ENCODE data around the gene ZNF281.

ZNF281 gene

DNA sequence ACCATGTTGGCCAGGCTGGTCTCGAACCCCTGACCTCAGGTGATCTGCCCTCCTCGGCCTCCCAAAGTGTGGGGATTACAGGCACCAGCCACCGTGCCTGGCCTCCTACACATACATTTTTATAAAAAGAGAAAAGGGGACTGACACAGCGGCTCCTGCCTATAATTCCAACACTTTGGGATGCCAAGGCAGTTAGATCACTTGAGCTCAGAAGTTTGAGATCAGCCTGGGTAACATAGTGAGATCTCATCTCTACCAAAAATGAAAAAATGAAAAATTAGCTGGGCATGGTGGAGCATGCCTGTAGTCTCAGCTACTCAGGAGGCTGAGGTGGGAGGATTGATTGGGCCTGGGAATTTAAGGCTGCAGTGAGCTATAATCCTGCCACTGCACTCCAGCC, 23.4 kb downstream of the ZNF281 start:
- DNase-seq: no peak

DNA sequence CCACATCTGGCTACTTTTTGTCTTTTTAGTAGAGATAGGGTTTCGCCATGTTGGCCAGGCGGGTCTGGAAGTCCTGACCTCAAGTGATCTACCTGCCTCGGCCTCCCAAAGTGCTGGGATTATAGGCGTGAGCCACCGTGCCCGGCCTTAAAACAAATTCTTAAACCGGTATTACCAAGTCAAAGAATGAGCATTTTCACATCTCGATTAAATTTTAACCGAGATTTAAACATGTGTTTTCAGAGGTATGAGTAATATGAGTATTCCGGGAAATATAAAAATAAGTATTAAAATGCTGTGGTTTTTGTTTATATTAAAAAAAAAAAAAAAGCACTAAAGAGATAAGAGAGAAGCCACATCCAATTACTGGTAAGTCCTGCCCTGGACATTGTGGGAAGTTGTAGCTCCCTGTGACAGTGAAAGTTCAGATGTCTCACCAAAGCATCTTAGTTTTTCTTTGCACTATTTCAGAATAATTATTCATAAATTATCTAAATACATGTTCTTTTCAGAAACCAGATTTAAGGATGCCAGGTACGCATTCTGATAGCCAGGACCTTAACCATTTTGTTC, 24.9 kb downstream of the ZNF281 start:
- DNase-seq: no peak

DNA sequence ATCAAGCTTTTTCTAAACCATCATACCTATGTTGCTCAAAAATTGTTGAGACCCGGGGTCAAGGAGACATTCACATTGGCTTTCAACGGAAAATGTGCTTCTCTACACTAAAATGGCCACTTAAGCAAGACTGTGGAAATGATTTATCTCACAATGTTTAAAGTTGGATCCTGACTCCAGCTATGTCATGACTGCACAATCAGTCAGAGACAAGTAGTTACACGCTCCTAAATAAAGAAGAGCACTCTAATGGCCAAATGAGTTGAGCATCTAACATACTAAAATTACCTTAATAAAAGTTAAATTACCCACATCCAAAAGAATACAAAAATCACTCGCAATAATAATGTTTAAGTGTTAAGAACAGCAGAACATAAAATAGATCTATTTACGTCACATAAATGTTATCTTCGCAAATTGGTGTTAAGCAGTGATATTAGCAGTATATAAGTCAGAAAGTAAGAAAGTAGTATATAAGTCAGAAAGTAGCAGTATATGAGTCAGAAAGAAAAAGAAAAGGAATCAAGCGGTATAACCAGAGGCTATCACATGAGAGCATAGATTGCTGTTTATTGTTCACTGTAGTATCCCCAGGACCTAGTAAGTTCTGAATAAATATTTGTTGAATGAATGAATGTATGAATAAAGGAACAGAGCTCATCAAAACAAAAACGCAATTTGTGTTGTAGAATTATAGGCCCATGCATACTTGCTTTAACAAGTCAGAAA, 28.4 kb downstream of the ZNF281 start:
- no peak for DNase-seq

DNA sequence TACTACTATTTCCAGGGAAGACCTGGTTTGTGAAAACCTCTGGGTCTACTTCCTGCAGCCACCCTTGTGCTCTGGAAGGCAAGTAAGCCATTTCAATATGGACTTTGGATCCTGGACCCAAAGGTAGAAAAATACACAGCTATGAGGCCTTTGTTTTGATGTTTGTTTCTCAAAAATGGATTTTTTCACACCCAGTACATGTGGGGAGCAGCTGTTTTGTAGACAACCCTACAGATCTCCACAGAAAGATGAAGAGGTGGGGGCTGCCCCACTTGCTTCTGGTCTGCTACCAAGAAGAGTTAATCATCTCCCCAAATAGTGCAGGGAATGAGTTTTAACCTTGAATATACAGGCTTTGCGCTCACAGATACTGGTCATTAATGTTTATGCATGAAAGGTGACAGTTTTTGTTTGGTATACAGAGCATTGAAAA, 29.2 kb downstream of the ZNF281 start:
- no peak for DNase-seq

DNA sequence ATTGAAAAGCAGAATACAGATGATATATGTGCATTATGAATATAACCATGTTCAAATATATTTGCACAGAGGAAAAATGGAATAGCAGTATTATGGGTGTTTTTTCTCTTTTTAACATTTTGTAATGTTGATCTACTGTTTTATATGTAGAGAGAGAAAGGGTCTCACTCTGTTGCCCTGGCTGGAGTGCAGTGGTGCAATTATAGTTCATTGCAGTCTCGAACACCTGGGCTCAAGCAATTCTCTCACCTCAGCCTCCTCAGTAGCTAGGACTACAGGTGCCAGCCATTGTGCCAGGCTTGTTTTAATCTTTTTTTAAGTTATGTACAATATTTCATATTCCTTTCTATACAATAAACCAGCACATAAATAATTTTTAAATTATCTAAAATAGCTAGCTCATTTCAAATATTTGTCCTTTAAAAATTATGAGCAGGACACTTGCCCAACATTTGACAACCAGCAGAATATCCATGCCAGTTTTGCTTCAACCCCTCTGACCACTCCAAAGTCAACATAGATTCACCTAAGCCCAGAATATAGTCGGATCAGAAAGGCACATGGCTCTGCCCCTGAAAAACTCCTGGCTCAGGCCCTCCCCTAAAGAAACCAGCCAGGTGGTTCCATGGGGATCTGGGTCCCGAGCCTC, 29.8 kb downstream of the ZNF281 start:
- no peak for DNase-seq

DNA sequence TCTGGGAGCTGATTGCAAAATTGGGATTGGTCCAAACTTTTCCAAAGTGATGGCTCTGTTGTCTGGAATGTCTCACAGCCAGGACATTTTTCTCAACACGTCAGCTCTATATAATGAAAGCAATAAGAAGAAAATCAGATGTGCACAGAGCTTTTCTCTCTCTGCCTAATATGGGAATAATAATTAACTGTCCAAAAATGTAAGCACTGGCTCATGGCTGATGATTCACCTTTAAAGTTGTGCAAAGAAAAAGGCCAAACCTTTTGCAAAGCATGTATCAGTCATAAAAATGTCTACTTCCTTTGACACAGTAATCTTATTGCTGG, 30.4 kb downstream of the ZNF281 start:
- no peak for DNase-seq

DNA sequence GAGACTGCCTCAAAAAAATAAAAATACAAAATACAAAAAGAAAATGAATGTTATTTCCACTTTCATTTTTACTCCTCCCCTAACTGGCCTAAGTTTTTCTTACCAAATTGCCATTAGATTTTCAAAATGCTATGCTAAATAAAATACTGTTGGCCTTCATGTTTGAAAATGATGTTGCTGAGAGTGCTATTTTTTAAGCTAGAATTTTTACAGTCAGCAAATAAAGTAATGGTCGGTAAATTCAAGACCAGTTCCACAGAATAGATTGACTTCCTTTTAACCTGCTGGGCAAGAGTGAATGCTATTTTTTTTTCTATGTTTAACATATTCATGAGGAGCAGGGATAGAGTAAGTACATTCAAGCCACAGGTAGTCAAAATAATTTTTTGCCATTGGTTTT, 31.7 kb downstream of the ZNF281 start:
- DNase-seq: no peak

DNA sequence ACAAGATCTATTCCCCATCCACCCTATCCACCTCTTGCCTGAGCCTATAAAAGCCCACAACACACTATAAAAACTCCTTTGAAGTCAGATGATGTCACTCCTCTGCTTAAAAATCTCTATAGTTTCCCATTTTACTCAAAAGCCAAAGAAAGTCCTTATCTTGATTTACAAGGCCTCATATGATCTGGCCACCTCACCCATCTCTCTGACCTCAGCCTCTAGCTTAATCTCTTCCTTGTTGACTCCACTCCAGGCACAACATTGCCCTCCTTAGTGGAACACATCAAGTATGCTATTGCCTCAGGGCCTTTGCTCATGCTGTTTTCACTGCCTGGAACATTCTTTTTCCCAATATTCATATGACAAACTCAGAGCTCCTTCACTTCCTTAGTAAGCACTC, 33.3 kb downstream of the ZNF281 start:
- no peak for DNase-seq

DNA sequence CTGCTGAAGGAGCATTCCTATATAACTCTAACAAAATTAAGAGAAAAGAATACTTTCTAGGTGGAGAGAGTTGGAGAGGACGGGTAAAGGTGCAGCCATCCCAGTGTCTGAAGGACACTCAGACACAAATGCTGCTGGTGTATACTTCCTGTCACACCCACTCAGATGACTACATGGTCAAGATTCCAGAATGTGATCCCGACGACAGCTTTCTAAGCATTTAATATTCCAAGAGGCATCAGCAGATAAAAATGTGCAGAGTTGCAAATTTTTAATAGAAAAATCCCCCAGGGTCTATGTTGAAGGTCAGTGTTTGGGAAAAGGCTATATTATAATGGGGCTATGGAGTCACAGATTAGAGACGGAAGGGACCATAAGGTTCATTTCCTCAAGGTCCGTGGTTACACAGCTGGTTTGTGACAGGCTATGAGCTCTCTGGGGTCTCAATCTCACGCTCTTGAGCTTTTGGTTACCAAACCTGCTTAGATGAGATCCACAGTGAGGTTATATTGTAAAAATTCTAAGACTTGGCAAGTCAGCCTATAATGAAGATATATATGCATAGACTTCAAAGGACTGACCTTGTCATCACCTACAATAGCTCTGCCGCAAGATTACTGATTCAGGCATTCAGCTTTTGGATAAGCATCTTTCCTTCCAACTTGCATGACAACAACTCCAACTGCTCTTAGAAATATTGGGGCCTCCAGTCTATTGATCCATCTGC, 35.1 kb downstream of the ZNF281 start:
- DNase-seq: no peak

DNA sequence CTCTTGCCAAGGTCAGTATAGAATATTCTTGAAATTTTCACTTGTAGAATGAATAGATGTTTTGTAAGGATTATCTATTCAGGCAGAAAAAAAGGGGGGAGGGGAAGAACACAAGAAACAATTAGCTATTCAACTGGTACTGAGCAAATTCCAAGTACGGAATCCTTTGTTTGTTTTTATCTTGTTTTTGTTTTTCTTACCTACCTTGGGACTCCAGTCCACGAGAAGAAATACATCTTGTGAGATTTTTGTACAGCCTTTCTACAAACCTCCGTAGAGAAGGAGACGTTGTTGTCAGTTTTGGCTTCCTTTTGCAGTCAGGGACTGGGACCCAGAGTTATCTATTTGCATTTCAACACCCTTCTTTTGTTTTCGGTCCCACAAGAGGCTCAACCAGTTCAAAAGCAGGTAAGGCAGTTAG, 36.0 kb downstream of the ZNF281 start:
- DNase-seq: no peak

DNA sequence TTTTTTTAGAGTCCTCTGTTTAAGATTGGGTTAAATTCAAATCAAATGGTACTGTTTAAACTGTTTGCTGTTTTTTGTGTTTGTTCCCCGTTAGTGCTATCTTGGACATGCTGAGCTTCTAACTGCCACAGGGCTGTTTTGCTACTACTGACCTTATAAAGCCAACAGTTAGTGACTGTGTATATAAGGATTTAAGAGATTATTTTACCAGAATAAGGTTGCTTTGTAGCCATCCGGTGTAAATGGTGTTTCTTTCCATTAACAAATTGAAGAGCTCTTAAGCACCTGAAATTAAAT, 37.0 kb downstream of the ZNF281 start:
- DNase-seq: no peak

DNA sequence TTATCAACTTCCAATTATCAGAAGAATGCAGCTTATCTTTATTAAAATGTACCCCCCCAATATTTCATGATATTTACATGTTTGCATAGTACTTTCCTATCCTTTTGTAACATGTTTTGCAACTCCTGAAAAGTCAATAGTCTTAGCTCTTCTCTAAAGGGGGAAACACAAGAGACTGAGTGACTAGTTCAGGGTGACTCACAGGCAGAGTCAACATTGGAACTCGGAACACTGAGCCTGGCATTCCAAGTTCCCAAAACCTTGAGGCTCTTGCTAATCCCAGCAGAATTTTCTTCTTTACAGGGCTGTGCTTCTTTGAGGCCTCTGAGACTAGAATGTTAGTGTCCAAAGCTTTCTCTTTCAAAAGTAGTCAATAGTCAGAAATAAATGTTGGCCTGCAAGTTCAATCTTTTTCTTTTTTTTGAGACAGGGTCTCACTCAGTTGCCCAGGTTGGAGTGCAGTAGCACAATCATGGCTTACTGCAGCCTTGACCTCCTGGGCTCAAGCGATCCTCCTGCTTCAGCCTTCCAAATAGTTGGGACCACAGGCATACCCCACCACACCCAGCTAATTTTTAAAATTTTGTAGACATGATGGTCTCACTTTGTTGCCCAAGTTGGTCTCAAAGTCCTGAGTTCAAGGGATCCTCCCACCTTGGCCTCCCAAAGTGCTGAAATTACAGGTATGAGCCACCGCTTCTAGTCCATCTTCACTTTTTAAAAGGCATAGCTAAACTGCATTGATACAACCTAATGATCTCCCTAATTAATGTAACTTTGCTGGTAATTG, 37.5 kb downstream of the ZNF281 start:
- no peak for DNase-seq

DNA sequence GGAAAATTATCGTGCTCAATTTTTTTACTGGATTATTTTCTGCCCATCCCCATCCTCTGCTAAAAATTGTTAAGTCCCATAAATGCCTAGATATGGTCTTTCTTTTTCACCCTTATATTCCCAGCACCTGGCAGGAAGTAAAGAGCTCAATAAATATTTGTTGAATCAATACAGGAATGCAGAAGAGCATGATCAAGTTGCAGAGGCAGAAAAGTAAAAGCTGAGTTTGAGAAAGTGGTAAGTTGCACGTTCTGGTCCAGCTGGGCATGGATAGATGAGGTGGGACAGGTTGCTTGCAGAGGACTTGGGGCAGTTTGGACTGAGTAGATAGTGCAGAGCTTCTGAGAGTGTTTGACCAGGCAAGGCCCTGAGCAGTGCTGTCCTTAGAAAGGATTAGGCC, 40.1 kb downstream of the ZNF281 start:
- DNase-seq: no peak

DNA sequence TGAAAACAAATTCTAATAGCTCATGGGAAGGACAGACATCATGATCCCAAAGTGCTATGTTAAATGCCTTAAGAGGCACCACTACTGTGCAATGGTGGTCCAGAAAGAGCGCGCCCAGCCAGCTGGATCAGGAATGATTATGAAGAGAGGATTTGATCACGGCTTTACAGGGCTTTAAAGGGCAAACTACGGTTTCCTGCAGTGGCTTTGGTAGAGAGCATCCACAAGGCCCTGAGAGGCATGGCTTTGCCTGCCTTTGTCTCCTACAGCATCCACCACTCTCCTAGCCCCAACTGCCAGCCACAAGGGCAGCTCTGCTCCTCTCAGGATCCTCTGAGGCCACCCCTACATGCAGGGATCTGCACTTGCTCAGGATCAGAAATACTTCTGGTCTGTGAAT, 40.7 kb downstream of the ZNF281 start:
- DNase-seq: no peak

DNA sequence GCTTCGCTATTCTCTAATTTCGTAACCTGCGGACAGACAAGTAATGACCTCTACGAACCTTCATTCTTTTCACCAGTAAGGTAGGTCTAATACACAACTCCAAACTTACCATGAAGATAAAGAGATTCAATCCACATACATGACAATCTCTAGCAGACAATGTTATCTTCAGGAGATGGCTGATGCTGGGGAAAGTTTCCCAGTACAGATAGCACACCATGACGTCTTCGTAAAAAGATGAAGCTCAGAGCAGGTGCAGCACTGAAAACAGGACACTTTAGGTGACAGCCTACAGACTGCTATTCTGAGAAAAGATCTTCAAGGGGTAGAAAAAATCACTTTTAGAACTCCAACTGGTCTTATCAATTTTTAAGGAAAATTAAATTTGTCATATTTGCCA, 41.3 kb downstream of the ZNF281 start:
- no peak for DNase-seq

DNA sequence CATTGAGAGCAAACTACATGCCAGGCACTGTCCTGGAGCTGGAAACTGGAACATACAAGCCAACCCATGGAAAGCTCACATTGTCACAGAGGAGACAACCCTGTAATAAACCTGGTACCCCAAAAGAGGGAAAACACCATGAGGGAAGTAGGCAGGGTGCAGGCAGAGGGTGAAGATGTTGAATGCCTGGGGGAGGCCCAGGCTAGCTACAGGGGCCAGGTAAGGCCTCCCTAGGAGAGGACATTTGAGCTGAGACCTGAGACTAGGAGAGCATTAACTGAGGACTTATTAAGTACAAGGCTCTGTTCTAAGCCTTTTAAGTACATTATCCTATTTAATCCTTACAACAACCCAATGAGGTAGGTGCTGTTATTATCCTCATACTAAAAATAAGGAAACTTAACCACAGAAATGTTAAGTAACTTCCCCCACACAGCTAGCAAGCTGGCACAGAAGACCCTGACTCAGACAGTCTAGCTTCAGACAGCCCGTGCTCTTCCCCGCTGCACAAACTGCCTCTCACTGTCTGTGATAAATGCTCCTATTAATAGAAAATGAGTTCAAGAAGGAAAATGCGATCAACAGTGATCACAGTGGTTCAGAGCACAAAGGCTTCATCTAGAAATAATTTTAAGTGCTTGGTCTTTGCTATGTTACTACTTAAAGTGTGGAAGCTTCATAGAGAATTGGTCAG, 41.8 kb downstream of the ZNF281 start:
- no peak for DNase-seq

DNA sequence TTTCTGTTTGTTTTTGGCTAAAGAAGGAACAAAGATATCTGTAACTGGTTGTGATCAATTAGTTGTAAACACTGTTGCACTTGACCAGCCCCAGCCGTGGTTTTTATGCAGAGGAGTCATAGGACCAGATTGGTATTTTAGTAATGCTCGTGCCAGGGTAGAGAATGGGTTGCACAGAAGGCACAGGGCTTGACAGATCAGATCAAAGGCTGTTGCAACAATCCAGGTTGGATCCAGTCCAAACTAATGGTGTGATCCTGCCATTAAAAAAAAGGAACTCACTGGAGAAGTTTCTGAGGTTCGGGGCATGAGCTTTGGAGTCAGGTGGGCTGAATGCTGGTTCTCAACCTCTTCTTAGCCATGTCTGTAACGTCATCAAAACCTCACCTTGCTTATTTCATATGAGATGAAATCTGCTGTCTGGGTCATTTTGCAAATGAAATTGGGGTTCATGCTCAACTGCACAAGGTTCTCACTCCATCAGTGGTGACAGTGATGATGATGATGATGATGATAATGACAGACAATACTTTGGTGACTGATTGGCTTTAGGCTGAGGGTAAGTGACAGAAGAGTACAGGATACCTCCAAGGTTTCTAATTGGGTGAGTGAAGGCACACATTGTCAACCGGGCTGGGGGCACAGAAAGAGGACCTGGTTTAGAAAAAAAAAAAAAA, 43.1 kb downstream of the ZNF281 start:
- DNase-seq: no peak

DNA sequence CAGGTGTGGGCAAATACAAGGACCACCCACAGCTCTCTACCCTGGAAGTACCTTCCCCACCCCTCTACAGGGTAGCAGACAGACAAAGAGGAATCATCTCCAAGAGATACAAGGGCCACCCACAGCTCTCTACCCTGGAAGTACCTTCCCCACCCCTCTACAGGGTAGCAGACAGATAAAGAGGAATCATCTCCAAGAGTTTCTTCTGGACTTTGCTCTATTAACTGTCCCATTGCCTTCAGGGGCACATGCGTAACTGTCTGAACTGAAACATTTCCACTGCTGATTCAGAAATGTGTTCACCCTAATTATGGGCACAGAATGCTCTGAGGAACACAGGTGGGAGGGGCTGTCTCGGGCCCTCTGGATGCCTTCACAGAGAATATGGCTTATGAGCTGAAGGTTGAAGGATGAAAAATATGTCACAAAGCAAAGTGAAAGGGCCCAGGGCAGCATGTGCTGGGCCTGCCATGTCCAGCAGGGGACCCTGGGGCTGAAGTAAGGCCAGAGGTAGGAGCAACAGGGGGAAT, 43.9 kb downstream of the ZNF281 start:
- DNase-seq: no peak

DNA sequence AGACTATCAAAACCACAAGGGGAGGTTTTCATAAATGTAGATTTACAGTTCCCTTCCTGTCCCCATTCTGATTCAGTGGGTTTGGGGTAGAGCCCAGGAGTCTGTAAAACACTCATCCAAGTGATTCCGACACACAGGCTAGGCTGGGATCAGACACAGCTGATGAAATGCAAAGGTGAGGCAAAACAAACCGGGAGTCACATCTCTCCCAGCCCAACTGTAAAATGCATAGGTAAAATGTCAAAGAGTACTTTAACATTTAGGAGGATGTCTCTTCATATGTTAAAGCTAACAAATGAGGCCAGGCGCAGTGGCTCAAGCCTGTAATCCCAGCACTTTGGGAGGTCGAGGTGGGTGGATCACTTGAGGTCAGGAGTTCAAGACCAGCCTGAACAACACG, 45.0 kb downstream of the ZNF281 start:
- DNase-seq: no peak

DNA sequence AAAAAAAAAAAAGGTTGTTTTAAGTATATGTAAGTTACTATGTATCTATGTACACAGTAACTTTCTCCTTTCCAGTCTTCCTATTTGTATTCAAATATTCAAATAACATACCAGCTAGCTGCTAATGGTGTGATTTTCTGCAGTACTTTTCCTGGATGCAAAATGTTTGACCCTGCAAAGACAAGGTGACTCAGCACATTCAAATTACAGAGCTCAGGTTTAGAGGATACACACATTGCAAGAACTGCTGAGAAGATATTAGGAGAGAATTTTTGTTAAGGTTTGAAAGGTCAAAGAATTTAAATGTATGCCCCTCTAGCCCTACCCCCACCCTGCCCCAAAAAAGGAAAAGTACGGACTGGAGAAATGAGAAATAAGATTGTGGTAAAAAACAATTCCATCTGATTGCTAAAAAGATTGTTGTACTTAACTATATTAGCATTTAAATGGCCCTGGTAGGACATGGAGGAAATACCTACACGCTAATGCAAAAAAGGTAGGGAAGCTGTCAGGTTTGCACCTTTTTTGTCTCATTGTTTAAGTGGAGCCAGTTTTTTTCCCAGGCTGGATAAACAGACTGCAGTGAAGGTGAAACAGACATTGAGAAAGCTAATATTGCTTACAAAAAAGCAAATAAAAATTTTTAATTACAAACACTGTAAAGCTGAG, 45.6 kb downstream of the ZNF281 start:
- DNase-seq: no peak

DNA sequence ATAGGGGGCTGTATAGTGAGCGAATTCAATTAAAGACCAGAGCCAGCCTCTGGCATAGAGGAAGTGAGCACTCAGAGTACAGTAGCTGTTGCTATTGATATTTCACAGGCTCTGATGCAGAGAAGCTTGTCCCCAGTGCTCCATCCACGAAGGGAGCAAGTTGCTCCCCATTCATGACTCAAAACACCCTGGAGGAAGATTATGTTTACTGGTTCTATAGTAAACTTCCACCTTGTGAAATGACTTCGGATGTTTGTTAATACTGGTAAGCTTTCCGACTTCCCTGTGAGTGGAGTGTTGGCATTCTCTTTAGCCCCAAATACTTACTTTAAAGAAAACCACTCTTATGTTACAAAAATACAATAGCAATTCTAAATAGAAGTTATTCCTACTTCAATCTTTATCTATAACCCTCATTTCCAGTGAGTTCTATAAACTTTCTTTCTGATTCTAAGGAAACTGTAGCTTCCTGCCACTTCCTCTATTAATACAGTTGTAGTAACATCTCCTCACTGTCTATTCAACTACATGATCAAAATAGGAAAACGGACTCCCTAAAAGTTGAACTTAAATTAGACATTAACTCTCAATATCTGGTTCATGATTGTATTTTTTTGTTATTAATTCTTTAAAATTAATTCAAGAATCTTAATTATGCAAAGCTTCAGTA, 46.4 kb downstream of the ZNF281 start:
- DNase-seq: no peak
